Smooth muscle cell of the coronary artery (primary cell): ENCODE measurements around the gene KIT. TPM values are rescaled to one million over a fixed set of nuclear protein-coding genes. Genes with fewer than 3 reads are reported as not detected.

Source experiments
- total RNA-seq: library from RNA; depleted of rRNA; stranded (reverse); fragments of >200 nt; gene quantifications from 2 replicates; pipeline ENCODE4 v1.2.3, GENCODE V29; 2014; ENCODE audit warnings: low replicate concordance

KIT gene
- 0.08 and 4.0 TPM in 2 replicates for total RNA-seq

DNA sequence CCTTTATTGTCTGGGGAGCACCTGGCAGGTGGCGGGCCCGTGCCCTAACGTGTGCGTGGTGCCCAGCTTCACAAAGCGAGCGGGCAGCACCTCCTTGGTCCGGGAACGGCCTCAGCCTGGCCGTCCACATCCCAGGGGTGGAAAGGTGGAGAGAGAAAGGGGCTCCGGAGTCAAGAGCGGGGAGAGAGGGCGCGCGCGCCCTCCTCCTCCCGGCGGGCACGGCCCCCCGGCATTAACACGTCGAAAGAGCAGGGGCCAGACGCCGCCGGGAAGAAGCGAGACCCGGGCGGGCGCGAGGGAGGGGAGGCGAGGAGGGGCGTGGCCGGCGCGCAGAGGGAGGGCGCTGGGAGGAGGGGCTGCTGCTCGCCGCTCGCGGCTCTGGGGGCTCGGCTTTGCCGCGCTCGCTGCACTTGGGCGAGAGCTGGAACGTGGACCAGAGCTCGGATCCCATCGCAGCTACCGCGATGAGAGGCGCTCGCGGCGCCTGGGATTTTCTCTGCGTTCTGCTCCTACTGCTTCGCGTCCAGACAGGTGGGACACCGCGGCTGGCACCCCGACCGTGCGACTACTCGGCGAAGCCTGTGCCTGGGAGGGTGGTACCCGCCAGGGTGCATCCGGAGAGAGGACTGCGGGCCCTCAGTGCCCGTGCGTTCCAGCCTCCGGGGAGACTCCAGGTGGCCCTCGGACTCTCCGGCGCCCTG lies at the start of gene KIT:
TSS of gene KIT (plus strand) at position 407 of the 701 bp plus-strand sequence. CDS start at position 465, 58 bp downstream.

